AG09309 (cell line): Measurements from ENCODE around the gene TRPV6.

Source experiments
- DNase-seq: peaks from one replicate; pipeline ENCODE4 v3.0.0-alpha.2; 2010; ENCODE audit warnings: low read depth
- H3K4me3 ChIP-seq: 2 replicates; pipeline ENCODE4 v1.5.1; 2011; ENCODE audit warnings: mild to moderate bottlenecking, low read depth, low read length, moderate library complexity; ENCODE audit not compliant: control insufficient read depth
- TF ChIP-seq, protein P1 (sequence below): IDR thresholded peaks from 2 replicates; pipeline ENCODE4 v1.5.1; 2011; ENCODE audit warnings: mild to moderate bottlenecking, low read depth, low read length, inconsistent platforms; ENCODE audit not compliant: insufficient read depth, control insufficient read depth; ENCODE audit errors: missing control alignments

Gene TRPV6

DNA sequence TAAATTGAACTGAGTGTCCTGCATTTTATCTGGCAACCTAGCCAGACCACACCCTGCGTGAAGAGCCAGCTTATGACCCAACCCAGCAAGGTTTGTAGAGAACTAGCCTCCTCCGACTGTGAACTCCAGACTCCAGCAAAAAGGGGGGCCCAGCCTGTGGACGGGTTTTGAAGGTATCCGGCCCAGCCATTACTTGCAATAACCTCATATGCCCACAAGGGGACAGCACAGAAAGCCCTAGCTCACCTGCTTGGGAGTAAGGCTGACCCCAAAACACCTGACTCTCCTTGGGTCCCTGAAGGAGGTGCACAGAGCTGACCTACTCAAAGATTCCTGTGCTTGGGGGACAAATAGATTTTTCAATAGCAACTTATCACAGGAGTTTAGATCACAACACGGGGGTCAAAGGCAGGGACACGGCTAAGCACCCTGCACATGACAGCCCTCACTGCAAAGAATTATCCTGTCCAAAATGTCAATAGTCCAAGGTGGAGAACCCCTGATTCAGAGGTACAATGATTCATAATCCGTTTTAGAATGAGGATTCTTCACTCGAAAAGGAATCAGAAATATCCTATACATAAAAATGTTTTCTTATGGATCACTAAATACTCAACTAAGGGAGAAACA is 4.6 kb downstream of the TRPV6 start:
- DNase-seq = no peak
- H3K4me3 ChIP-seq = no peak overlapping the region
- TF ChIP-seq, protein P1, sequence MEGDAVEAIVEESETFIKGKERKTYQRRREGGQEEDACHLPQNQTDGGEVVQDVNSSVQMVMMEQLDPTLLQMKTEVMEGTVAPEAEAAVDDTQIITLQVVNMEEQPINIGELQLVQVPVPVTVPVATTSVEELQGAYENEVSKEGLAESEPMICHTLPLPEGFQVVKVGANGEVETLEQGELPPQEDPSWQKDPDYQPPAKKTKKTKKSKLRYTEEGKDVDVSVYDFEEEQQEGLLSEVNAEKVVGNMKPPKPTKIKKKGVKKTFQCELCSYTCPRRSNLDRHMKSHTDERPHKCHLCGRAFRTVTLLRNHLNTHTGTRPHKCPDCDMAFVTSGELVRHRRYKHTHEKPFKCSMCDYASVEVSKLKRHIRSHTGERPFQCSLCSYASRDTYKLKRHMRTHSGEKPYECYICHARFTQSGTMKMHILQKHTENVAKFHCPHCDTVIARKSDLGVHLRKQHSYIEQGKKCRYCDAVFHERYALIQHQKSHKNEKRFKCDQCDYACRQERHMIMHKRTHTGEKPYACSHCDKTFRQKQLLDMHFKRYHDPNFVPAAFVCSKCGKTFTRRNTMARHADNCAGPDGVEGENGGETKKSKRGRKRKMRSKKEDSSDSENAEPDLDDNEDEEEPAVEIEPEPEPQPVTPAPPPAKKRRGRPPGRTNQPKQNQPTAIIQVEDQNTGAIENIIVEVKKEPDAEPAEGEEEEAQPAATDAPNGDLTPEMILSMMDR = peak; percentile 77

DNA sequence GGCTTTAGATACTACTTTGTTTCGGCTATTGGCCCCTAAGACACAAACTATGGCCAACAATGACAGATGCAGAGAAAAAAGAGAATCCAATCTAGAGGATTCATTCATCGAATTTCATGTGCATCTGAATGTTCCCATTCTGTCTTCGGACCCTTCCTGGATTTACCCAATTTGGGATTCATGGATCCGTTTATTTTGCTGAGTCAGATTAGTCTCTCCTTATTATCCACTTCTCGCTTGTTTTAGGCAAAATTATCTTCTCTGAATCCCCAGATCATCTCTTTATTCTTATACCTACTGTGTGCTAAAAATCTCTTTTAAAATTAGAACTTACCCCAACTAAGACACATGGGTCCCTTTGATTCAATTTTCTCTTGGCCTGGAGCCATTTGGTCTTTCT is 6.5 kb downstream of the TRPV6 start:
- TF ChIP-seq, protein P1 = no peak
- DNase-seq = no peak
- H3K4me3 ChIP-seq = no peak overlapping the region

DNA sequence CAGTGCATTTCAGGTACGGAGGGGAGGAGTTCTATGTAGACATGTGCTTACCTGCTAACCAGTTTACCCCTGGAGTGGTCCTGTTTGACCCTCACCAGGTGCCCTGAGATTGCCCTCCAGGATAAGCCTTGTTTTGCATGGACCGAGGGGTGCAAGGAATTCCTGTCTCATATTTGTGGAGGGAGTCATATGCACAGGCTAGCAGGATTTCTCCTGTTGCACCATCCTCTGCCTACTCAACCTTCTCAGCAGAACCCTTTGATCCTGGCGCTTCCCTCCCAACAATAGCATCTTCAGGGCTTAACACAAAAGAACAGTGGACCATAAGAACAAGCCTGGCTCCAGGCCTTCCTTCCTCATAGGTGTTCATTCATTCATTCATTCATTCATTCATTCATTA is 7.2 kb downstream of the TRPV6 start:
- no peak overlapping the region for H3K4me3 ChIP-seq
- no peak for DNase-seq
- TF ChIP-seq, protein P1 = no peak

DNA sequence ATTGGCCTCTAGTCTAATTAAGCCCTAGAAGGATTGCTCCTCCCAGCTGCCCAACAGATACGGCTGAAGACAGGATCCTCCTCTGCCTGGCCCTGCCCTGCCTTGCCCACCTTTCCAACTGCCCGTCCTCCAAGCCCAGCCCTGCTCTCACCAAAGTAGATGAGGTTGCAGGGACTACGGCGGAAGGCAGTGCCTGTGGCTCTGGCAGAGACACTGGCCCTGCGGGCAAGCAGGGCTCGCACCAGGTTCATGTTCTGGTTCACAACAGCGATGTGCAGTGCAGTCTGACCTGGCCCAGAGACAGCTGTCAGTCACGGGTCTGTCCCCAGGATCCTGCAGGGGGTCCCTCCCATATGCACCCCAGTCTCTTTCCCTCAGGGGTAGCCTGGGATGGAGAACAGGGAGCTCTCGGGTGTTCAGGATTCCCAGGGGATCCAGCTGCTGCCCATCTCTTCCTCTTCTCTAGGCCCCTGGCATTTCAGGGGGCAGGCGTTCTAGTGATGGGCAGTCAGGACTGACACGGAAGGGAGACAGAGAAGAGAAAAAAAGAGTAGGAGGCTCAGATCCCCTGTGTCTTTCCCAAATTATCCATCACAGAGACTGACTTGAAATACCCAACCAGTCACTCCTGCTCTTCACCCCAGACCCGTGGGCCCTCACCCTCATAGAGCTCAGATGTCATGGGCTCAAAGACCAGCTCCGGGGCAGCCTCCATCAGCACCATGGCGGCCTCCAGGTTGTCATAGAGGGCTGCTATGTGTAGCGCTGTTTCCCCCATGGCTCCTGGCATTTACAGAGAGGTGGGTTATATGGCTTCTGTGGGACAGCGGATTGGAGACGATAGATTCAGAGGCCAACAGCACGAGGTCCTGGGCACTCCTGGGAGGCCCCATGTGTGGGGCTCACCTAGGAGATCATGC is 8.3 kb downstream of the TRPV6 start:
- TF ChIP-seq, protein P1 = no peak
- H3K4me3 ChIP-seq = no peak overlapping the region
- DNase-seq = no peak

DNA sequence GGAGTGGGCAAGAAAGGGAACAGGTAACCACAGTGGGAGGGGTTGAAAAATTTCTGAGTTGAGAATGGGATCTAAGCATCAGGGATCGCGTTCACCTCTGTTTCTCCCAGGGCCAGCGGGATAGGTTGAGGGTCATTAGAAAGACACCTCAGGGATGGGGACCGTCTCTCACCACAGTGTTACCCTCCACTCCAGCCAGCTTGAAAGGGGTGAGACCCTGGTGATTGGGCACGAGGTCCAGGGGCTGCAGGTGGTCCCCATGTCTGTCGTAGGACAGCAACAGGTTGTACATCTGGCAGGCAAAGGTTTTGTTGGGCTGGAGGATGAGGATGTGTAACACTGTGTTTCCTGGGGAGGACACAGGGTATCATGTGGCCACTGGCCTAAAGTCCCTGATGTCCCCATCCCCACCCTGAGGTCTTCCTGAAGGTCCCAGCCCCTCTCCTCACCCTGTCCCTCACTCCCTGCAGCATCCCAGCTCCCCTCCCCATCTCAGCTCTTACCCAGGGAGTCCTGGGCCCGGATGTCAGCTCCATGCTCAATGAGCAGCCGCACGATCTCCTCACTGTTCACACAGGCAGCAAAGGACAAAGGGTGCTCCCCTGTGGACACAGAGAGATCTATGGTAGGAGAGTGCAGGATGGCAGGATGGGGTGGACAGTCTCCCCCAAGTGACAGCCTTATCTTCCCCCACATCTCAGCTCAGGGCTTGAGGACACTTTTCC is 9.1 kb downstream of the TRPV6 start:
- H3K4me3 ChIP-seq = no peak overlapping the region
- no peak for DNase-seq
- TF ChIP-seq, protein P1 = no peak

DNA sequence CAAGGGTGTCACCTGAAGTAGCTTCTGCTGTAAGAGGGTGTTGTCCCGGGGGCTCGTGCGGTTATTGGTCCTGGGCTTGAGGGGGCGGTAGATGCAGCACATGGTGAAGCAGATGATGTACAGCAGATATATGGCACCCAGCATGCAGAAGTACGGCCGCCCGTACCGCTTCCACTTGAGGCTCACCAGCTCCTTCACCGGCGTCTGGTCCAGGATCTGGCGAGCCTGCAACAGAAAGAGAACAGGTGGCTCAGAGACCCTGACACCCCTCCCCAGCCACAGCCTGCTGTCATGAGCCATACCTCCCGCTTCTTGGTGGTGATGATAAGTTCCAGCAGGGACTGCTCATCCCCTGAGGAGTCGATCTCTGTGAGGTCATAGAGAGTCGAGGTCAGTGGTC is 10.1 kb downstream of the TRPV6 start:
- TF ChIP-seq, protein P1 = no peak
- no peak overlapping the region for H3K4me3 ChIP-seq
- no peak for DNase-seq
